Measurements from ENCODE around the gene SPAG17. TPM values are rescaled to one million over a fixed set of nuclear protein-coding genes. Genes with fewer than 3 reads are reported as not detected.

SPAG17 gene
- total RNA-seq, 3 donors from 2014 or later, result 1.3 to 6.9 (median 5.9) TPM

- Histone ChIP-seq H3K9me3 (no peaks in the 10 kb centered on the region), H3K4me3 (no peak overlapping the region), H3K27ac (no peak overlapping the region), H3K27me3 (no peaks in the 10 kb centered on the region), H3K36me3 (no peaks in the 10 kb centered on the region), H3K4me1 (no peaks in the 10 kb centered on the region)
- no peak for TF ChIP-seq CTCF (IDR thresholded peaks at IDR 0.05)
- intact Hi-C loops (cut with DNase I; ENCODE audit: low total_unique reads), result no loop called here
- DNase-seq (ENCODE audit: low spot score in 2 of 2), result no peak
Measured at GRCh38 chr1:118142546-118142945, 42.5 kb downstream of the SPAG17 start.

GRCh38 chr1:118137900-118138299 lies 47.1 kb downstream of the SPAG17 start:
- no peak overlapping the region for H3K4me3 ChIP-seq
- H3K27ac ChIP-seq, result no peak overlapping the region
- H3K36me3 ChIP-seq, result no peaks in the 10 kb centered on the region
- no peak for TF ChIP-seq CTCF (IDR thresholded peaks at IDR 0.05)
- TF ChIP-seq POLR2AphosphoS5 (IDR thresholded peaks at IDR 0.05), result no peak
- TF ChIP-seq POLR2A (IDR thresholded peaks at IDR 0.05), result no peak
- H3K9me3 ChIP-seq, result no peaks in the 10 kb centered on the region
- H3K4me1 ChIP-seq, result peaks cover 0 to 4% of the 10 kb centered on the region in 2 donors
- no peaks in the 10 kb centered on the region for H3K27me3 ChIP-seq
- DNase-seq (ENCODE audit: low spot score in 2 of 2), result no peak
- intact Hi-C loops (cut with DNase I; ENCODE audit: low total_unique reads), result no loop called here

DNA sequence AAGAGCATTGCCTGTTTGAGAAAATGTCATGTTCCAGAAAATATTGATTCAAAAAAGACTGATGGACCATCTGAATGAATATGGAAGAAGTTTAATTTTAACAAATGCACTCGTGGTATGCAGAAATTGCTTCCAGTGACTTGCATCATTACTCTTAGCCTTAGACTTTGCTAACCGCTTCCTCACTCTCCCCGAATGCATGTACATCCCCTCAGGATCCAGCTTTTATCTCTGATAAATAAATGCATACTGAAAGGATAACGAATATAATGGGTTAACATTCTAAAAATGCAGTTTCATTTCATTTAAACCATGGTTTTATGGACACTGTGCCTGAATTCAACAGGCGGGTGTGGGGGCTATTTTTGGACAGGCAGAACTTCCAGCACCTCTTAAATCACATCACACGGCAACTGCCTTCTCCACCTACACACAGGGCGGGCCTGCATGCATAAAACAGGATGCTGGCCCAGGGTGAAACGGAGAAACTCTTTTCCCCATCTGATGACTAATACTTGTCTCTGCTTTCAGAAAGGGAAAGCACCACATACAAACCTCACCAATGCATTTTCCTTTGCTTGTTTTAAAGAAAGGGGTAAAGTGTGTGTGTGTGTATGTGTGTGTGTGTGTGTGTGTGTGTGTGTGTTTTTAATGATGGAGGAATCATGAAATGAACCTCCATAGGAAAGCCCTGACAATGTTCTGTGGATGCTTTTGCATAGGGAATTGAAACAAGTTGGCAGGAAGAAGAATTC lies 48.7 kb downstream of the SPAG17 start:
- peaks cover 0 to 4% of the 10 kb centered on the region in 2 donors for H3K4me1 ChIP-seq
- H3K27ac ChIP-seq, result no peak overlapping the region
- intact Hi-C loops (cut with DNase I; ENCODE audit: low total_unique reads), result no loop called here
- H3K9me3 ChIP-seq, result no peaks in the 10 kb centered on the region
- DNase-seq (ENCODE audit: low spot score in 2 of 2), result no peak
- no peak overlapping the region for H3K4me3 ChIP-seq
- no peaks in the 10 kb centered on the region for H3K27me3 ChIP-seq
- TF ChIP-seq POLR2AphosphoS5 (IDR thresholded peaks at IDR 0.05) (no peak), CTCF (IDR thresholded peaks at IDR 0.05) (no peak), POLR2A (IDR thresholded peaks at IDR 0.05) (no peak)
- H3K36me3 ChIP-seq, result no peaks in the 10 kb centered on the region

- Histone ChIP-seq H3K27me3 (no peaks in the 10 kb centered on the region), H3K27ac (no peak overlapping the region), H3K36me3 (no peaks in the 10 kb centered on the region), H3K4me3 (no peak overlapping the region), H3K4me1 (peaks cover 0 to 4% of the 10 kb centered on the region in 2 donors), H3K9me3 (no peaks in the 10 kb centered on the region)
- intact Hi-C loops (cut with DNase I; ENCODE audit: low total_unique reads), result no loop called here
- TF ChIP-seq POLR2A (IDR thresholded peaks at IDR 0.05) (no peak), POLR2AphosphoS5 (IDR thresholded peaks at IDR 0.05) (no peak)
- DNase-seq (ENCODE audit: low spot score in 2 of 2), result no peak
Measured at GRCh38 chr1:118132000-118132399, 53.0 kb downstream of the SPAG17 start.

DNA sequence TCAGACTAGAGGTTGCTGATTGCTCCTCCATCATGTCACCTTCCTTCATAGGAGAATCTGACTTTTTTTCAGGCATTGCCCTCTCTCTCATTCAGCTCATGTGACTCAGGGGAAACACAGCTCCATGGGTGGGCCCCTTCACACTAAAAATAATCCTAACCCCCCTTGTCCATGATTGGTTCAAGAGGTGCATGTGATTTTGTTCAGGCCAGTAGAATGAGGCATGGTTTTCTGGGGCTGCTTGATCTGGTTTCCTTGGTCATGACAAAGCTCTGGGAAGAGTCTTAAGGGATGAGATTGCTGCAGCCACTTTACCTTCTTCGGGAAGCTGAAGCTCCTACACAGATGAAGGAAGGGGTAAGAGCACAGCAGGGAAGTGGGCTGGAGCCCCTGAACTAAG lies 56.3 kb downstream of the SPAG17 start:
- DNase-seq (ENCODE audit: low spot score in 2 of 2), result no peak
- intact Hi-C loops (cut with DNase I; ENCODE audit: low total_unique reads), result no loop called here
- Histone ChIP-seq H3K36me3 (no peaks in the 10 kb centered on the region), H3K9me3 (no peaks in the 10 kb centered on the region), H3K4me1 (no peaks in the 10 kb centered on the region), H3K27ac (no peak overlapping the region), H3K4me3 (no peak overlapping the region), H3K27me3 (no peaks in the 10 kb centered on the region)
- TF ChIP-seq POLR2A (IDR thresholded peaks at IDR 0.05) (no peak), CTCF (IDR thresholded peaks at IDR 0.05) (no peak), POLR2AphosphoS5 (IDR thresholded peaks at IDR 0.05) (no peak)
